Measurements from ENCODE around the gene STK32B. TPM values are rescaled to one million over a fixed set of nuclear protein-coding genes. Genes with fewer than 3 reads are reported as not detected.

The STK32B gene
- total RNA-seq, 6 donors from 2014 or later: 0.22 to 3.4 (median 1.0) TPM

- Histone ChIP-seq H3K36me3 (no peaks in the 10 kb centered on the region), H3K27me3 (no peaks in the 10 kb centered on the region), H3K9me3 (no peaks in the 10 kb centered on the region), H3K4me3 (no peak overlapping the region), H3K27ac (no peak overlapping the region), H3K4me1 (no peaks in the 10 kb centered on the region)
- WGBS, 2 donors: 62 to 64% methylated on average over 6 of the region's 6 CpGs
- ATAC-seq (ENCODE audit: low FRiP score in 2 of 2): no peak
- no peak for TF ChIP-seq POLR2A (IDR thresholded peaks at IDR 0.05)
- no peak for TF ChIP-seq EP300 (IDR thresholded peaks at IDR 0.05)
- TF ChIP-seq POLR2AphosphoS5 (IDR thresholded peaks at IDR 0.05): no peak
- TF ChIP-seq CTCF (IDR thresholded peaks at IDR 0.05): no peak
- no peak for DNase-seq
Observed at GRCh38 chr4:5340991-5341451, 289.7 kb downstream of the STK32B start.

- Histone ChIP-seq H3K4me1 (no peaks in the 10 kb centered on the region), H3K4me3 (no peak overlapping the region), H3K36me3 (no peaks in the 10 kb centered on the region), H3K27ac (no peak overlapping the region), H3K27me3 (no peaks in the 10 kb centered on the region), H3K9me3 (no peaks in the 10 kb centered on the region)
- ATAC-seq (ENCODE audit: low FRiP score in 2 of 2) (no peak), DNase-seq (no peak)
- TF ChIP-seq CTCF (IDR thresholded peaks at IDR 0.05) (no peak), POLR2AphosphoS5 (IDR thresholded peaks at IDR 0.05) (no peak), EP300 (IDR thresholded peaks at IDR 0.05) (no peak), POLR2A (IDR thresholded peaks at IDR 0.05) (no peak)
- 60 to 72% methylated on average over 6 of the region's 6 CpGs for WGBS, 2 donors
Observed at GRCh38 chr4:5341526-5341925, 290.2 kb downstream of the STK32B start.

GRCh38 chr4:5355846-5356245 lies 304.6 kb downstream of the STK32B start:
- no peak for DNase-seq
- no peaks in the 10 kb centered on the region for H3K36me3 ChIP-seq
- H3K27me3 ChIP-seq: no peaks in the 10 kb centered on the region

GRCh38 chr4:5357870-5358269 lies 306.6 kb downstream of the STK32B start:
- H3K9me3 ChIP-seq: no peaks in the 10 kb centered on the region
- H3K4me3 ChIP-seq: no peak overlapping the region
- H3K27me3 ChIP-seq: no peaks in the 10 kb centered on the region
- H3K27ac ChIP-seq: no peak overlapping the region
- TF ChIP-seq POLR2A (IDR thresholded peaks at IDR 0.05) (no peak), POLR2AphosphoS5 (IDR thresholded peaks at IDR 0.05) (no peak), EP300 (IDR thresholded peaks at IDR 0.05) (no peak), CTCF (IDR thresholded peaks at IDR 0.05) (no peak)
- DNase-seq (no peak), ATAC-seq (ENCODE audit: low FRiP score in 2 of 2) (peak in 1 of 2 donors; percentile 22)
- H3K4me1 ChIP-seq: no peaks in the 10 kb centered on the region
- WGBS, 2 donors: 63 to 67% methylated on average over 5 of the region's 5 CpGs
- no peaks in the 10 kb centered on the region for H3K36me3 ChIP-seq

More at GRCh38 chr4:5355846-5356245, 304.6 kb downstream of the STK32B start:
- ATAC-seq (ENCODE audit: low FRiP score in 2 of 2): peak in 1 of 2 donors; percentile 69
- Histone ChIP-seq H3K27ac (no peak overlapping the region), H3K9me3 (no peaks in the 10 kb centered on the region), H3K4me1 (no peaks in the 10 kb centered on the region), H3K4me3 (no peak overlapping the region)
- TF ChIP-seq POLR2A (IDR thresholded peaks at IDR 0.05) (no peak), POLR2AphosphoS5 (IDR thresholded peaks at IDR 0.05) (no peak), EP300 (IDR thresholded peaks at IDR 0.05) (no peak), CTCF (IDR thresholded peaks at IDR 0.05) (no peak)

GRCh38 chr4:5361968-5362367 lies 310.7 kb downstream of the STK32B start:
- 72 to 78% methylated on average over 5 of the region's 5 CpGs for WGBS, 2 donors

More at GRCh38 chr4:5361968-5362367, 310.7 kb downstream of the STK32B start:
- no peaks in the 10 kb centered on the region for H3K4me1 ChIP-seq
- DNase-seq: no peak
- no peaks in the 10 kb centered on the region for H3K27me3 ChIP-seq
- no peak overlapping the region for H3K4me3 ChIP-seq
- H3K9me3 ChIP-seq: no peaks in the 10 kb centered on the region
- no peak for ATAC-seq (ENCODE audit: low FRiP score in 2 of 2)
- no peak overlapping the region for H3K27ac ChIP-seq
- TF ChIP-seq CTCF (IDR thresholded peaks at IDR 0.05) (no peak), POLR2A (IDR thresholded peaks at IDR 0.05) (no peak)
- H3K36me3 ChIP-seq: no peaks in the 10 kb centered on the region

Measured in upper lobe of left lung (tissue), 6 donors.